Measurements from ENCODE around the gene ZBTB7A.

The ZBTB7A gene

DNA sequence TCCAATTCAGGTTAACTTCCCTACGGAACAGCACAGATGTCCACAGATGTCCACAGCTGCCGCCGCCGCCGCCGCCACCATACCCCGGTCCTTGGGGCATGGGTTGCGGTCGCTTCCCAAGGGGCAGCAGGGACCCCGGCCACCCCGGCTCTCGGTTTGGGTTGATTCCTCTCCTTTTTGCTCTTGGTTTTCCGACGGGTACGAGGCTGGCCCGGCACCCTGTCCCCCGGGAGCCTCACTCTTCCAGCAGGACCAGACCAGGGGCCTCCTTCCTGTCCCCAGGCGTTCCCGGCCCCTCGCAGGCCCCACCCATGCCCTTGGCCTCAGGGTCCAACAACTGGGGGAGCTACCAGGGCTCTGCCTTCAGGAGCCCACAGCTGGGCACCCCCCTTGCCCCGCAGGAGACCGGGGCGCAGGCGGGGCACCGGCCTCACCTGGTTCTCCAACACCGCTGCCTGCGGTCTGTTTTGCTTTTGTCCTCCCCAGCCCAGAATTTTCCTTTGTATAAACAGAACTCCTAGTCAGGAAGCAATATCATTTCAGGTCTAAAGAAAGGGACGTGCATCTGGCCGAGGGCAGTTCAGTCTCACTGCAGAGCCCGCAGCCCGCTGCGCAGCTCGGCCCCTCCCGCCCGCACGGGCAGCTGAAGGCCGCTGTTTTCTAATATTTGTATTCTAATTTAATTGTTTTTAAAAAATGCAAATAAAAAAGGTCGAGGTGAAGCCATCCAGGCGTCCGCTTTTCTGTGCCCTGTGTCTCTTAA is 27.9 kb downstream of the ZBTB7A start:
- H3K27me3 ChIP-seq (replicated peaks in 2 of 5; ENCODE audit: control insufficient read depth in 4 of 5, insufficient read depth in 5 of 5, low read length in 4 of 5): no peaks in the 10 kb centered on the region
- no peak overlapping the region for H3K27ac ChIP-seq (ENCODE audit: insufficient read depth in 1 of 2, low read depth in 1 of 2, low read length in 2 of 2, poor library complexity in 1 of 2, severe bottlenecking in 2 of 2)
- CTCF ChIA-PET: no interaction called here
- POLR2A ChIA-PET: interaction anchor here (0.6 kb wide), 1 partner anchor 102 kb away, joined by 3 read pairs; no protein-coding TSS in a partner anchor
- DNase-seq: no peak
- no peak overlapping the region for H3K4me3 ChIP-seq (ENCODE audit: control insufficient read depth in 1 of 7, extremely low read depth in 1 of 7, insufficient read depth in 4 of 7, low read depth in 2 of 7, low read length in 6 of 7)
- H3K4me1 ChIP-seq (ENCODE audit: control extremely low read depth in 1 of 4, control insufficient read depth in 4 of 4, insufficient read depth in 4 of 4, low read length in 3 of 4): no peaks in the 10 kb centered on the region
- H3K9me3 ChIP-seq (ENCODE audit: control extremely low read depth in 1 of 5, control insufficient read depth in 4 of 5, insufficient read depth in 2 of 5, low read depth in 1 of 5, low read length in 4 of 5): no peaks in the 10 kb centered on the region
- H3K36me3 ChIP-seq (ENCODE audit: control insufficient read depth in 4 of 4, insufficient read depth in 4 of 4, low read length in 3 of 4): peaks cover 4 to 61% (median 37%) of the 10 kb centered on the region in 4 experiments
- 93% methylated on average over 30 of the region's 40 CpGs for WGBS (ENCODE audit: insufficient coverage)

DNA sequence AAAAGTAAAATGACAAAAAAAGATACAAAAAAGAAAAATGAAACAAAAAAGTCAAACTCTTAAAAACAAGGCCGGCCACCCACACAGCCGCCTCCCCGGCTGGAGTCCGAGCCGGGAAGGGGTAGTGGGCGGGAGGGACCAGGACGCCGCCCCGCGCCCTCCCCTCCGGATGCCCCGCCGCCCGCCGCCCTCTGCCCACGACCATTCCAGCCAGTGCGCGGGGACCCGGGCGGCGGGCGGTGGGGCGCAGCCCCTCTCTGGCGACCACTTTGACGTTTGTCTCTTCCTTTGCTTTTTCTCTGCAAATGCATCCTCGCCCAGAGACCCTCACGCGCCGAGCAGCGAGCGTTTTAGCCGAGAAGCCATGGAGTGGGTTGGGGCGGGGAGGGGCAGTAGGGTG is 28.6 kb downstream of the ZBTB7A start:
- WGBS (ENCODE audit: insufficient coverage): 96% methylated on average over 18 of the region's 33 CpGs
- Histone ChIP-seq H3K36me3 (ENCODE audit: control insufficient read depth in 4 of 4, insufficient read depth in 4 of 4, low read length in 3 of 4) (peaks cover 8 to 68% (median 41%) of the 10 kb centered on the region in 4 experiments), H3K9me3 (ENCODE audit: control extremely low read depth in 1 of 5, control insufficient read depth in 4 of 5, insufficient read depth in 2 of 5, low read depth in 1 of 5, low read length in 4 of 5) (no peaks in the 10 kb centered on the region), H3K4me1 (ENCODE audit: control extremely low read depth in 1 of 4, control insufficient read depth in 4 of 4, insufficient read depth in 4 of 4, low read length in 3 of 4) (no peaks in the 10 kb centered on the region), H3K27me3 (replicated peaks in 2 of 5; ENCODE audit: control insufficient read depth in 4 of 5, insufficient read depth in 5 of 5, low read length in 4 of 5) (no peaks in the 10 kb centered on the region), H3K27ac (ENCODE audit: insufficient read depth in 1 of 2, low read depth in 1 of 2, low read length in 2 of 2, poor library complexity in 1 of 2, severe bottlenecking in 2 of 2) (no peak overlapping the region), H3K4me3 (ENCODE audit: control insufficient read depth in 1 of 7, extremely low read depth in 1 of 7, insufficient read depth in 4 of 7, low read depth in 2 of 7, low read length in 6 of 7) (no peak overlapping the region)
- CTCF ChIA-PET: no interaction called here
- DNase-seq: no peak
- POLR2A ChIA-PET: no interaction called here

DNA sequence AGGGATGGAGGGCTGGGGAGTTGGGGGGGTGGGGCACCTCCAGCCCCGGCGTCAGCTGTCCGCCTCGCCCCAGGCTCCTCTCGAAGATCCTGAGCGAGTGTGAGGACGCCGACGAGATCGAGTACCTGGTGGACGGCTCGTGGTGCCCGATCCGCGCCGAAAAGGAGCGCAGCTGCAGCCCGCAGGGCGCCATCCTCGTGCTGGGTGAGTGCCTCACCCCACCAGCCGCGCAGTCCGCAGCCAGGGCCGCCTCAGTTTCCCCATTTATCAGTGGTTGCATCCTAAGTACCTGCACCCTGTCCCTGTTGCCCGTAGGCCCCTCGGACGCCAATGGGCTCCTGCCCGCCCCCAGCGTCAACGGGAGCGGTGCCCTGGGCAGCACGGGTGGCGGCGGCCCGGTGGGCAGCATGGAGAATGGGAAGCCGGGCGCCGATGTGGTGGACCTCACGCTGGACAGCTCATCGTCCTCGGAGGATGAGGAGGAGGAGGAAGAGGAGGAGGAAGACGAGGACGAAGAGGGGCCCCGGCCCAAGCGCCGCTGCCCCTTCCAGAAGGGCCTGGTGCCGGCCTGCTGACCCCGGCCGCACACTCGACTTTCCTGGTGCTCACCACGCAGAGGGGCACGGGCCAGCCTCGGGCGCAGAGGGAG is 29.3 kb downstream of the ZBTB7A start:
- POLR2A ChIA-PET: no interaction called here
- no peak overlapping the region for H3K27ac ChIP-seq (ENCODE audit: insufficient read depth in 1 of 2, low read depth in 1 of 2, low read length in 2 of 2, poor library complexity in 1 of 2, severe bottlenecking in 2 of 2)
- WGBS (ENCODE audit: insufficient coverage): 96% methylated on average over 47 of the region's 54 CpGs

GRCh38 chr19:4036576-4037300 is 30.0 kb downstream of the ZBTB7A start:
- no peak for DNase-seq

More for the DNA sequence above, 29.3 kb downstream of the ZBTB7A start:
- Histone ChIP-seq H3K9me3 (ENCODE audit: control extremely low read depth in 1 of 5, control insufficient read depth in 4 of 5, insufficient read depth in 2 of 5, low read depth in 1 of 5, low read length in 4 of 5) (no peaks in the 10 kb centered on the region), H3K27me3 (replicated peaks in 2 of 5; ENCODE audit: control insufficient read depth in 4 of 5, insufficient read depth in 5 of 5, low read length in 4 of 5) (no peaks in the 10 kb centered on the region), H3K4me3 (ENCODE audit: control insufficient read depth in 1 of 7, extremely low read depth in 1 of 7, insufficient read depth in 4 of 7, low read depth in 2 of 7, low read length in 6 of 7) (no peak overlapping the region), H3K36me3 (ENCODE audit: control insufficient read depth in 4 of 4, insufficient read depth in 4 of 4, low read length in 3 of 4) (peaks cover 9 to 71% (median 42%) of the 10 kb centered on the region in 4 experiments), H3K4me1 (ENCODE audit: control extremely low read depth in 1 of 4, control insufficient read depth in 4 of 4, insufficient read depth in 4 of 4, low read length in 3 of 4) (no peaks in the 10 kb centered on the region)
- CTCF ChIA-PET: interaction anchor here (0.6 kb wide), 1 partner anchor 12 kb away, joined by 3 read pairs; no protein-coding TSS in a partner anchor
- no peak for DNase-seq

GRCh38 chr19:4035582-4035981 is 31.1 kb downstream of the ZBTB7A start:
- ChIA-PET POLR2A (no interaction called here), CTCF (no interaction called here)
- no peaks in the 10 kb centered on the region for H3K27me3 ChIP-seq (replicated peaks in 2 of 5; ENCODE audit: control insufficient read depth in 4 of 5, insufficient read depth in 5 of 5, low read length in 4 of 5)
- no peaks in the 10 kb centered on the region for H3K4me1 ChIP-seq (ENCODE audit: control extremely low read depth in 1 of 4, control insufficient read depth in 4 of 4, insufficient read depth in 4 of 4, low read length in 3 of 4)
- no peak overlapping the region for H3K4me3 ChIP-seq (ENCODE audit: control insufficient read depth in 1 of 7, extremely low read depth in 1 of 7, insufficient read depth in 4 of 7, low read depth in 2 of 7, low read length in 6 of 7)
- H3K27ac ChIP-seq (ENCODE audit: insufficient read depth in 1 of 2, low read depth in 1 of 2, low read length in 2 of 2, poor library complexity in 1 of 2, severe bottlenecking in 2 of 2): no peak overlapping the region
- H3K9me3 ChIP-seq (ENCODE audit: control extremely low read depth in 1 of 5, control insufficient read depth in 4 of 5, insufficient read depth in 2 of 5, low read depth in 1 of 5, low read length in 4 of 5): no peaks in the 10 kb centered on the region
- 78% methylated on average over 4 of the region's 10 CpGs for WGBS (ENCODE audit: insufficient coverage)
- no peak for DNase-seq
- H3K36me3 ChIP-seq (ENCODE audit: control insufficient read depth in 4 of 4, insufficient read depth in 4 of 4, low read length in 3 of 4): peaks cover 9 to 73% (median 47%) of the 10 kb centered on the region in 4 experiments

More at GRCh38 chr19:4036576-4037300, 30.0 kb downstream of the ZBTB7A start:
- no peaks in the 10 kb centered on the region for H3K9me3 ChIP-seq (ENCODE audit: control extremely low read depth in 1 of 5, control insufficient read depth in 4 of 5, insufficient read depth in 2 of 5, low read depth in 1 of 5, low read length in 4 of 5)
- H3K36me3 ChIP-seq (ENCODE audit: control insufficient read depth in 4 of 4, insufficient read depth in 4 of 4, low read length in 3 of 4): peaks cover 9 to 71% (median 42%) of the 10 kb centered on the region in 4 experiments
- POLR2A ChIA-PET: no interaction called here
- WGBS (ENCODE audit: insufficient coverage): 97% methylated on average over 21 of the region's 25 CpGs
- no peaks in the 10 kb centered on the region for H3K27me3 ChIP-seq (replicated peaks in 2 of 5; ENCODE audit: control insufficient read depth in 4 of 5, insufficient read depth in 5 of 5, low read length in 4 of 5)
- H3K4me3 ChIP-seq (ENCODE audit: control insufficient read depth in 1 of 7, extremely low read depth in 1 of 7, insufficient read depth in 4 of 7, low read depth in 2 of 7, low read length in 6 of 7): no peak overlapping the region
- H3K27ac ChIP-seq (ENCODE audit: insufficient read depth in 1 of 2, low read depth in 1 of 2, low read length in 2 of 2, poor library complexity in 1 of 2, severe bottlenecking in 2 of 2): no peak overlapping the region
- H3K4me1 ChIP-seq (ENCODE audit: control extremely low read depth in 1 of 4, control insufficient read depth in 4 of 4, insufficient read depth in 4 of 4, low read length in 3 of 4): no peaks in the 10 kb centered on the region
- CTCF ChIA-PET: interaction anchor here (0.6 kb wide), 1 partner anchor 11 kb away, joined by 3 read pairs; no protein-coding TSS in a partner anchor

- 98% methylated on average over 18 of the region's 19 CpGs for WGBS (ENCODE audit: insufficient coverage)
- ChIA-PET CTCF (no interaction called here), POLR2A (interaction anchor here (0.7 kb wide), 1 partner anchor 16 kb away, joined by 3 read pairs; no protein-coding TSS in a partner anchor)
- Histone ChIP-seq H3K4me3 (ENCODE audit: control insufficient read depth in 1 of 7, extremely low read depth in 1 of 7, insufficient read depth in 4 of 7, low read depth in 2 of 7, low read length in 6 of 7) (no peak overlapping the region), H3K36me3 (ENCODE audit: control insufficient read depth in 4 of 4, insufficient read depth in 4 of 4, low read length in 3 of 4) (peaks cover 9 to 71% (median 47%) of the 10 kb centered on the region in 4 experiments), H3K27ac (ENCODE audit: insufficient read depth in 1 of 2, low read depth in 1 of 2, low read length in 2 of 2, poor library complexity in 1 of 2, severe bottlenecking in 2 of 2) (no peak overlapping the region), H3K9me3 (ENCODE audit: control extremely low read depth in 1 of 5, control insufficient read depth in 4 of 5, insufficient read depth in 2 of 5, low read depth in 1 of 5, low read length in 4 of 5) (no peaks in the 10 kb centered on the region), H3K27me3 (replicated peaks in 2 of 5; ENCODE audit: control insufficient read depth in 4 of 5, insufficient read depth in 5 of 5, low read length in 4 of 5) (no peaks in the 10 kb centered on the region), H3K4me1 (ENCODE audit: control extremely low read depth in 1 of 4, control insufficient read depth in 4 of 4, insufficient read depth in 4 of 4, low read length in 3 of 4) (no peaks in the 10 kb centered on the region)
- DNase-seq: no peak
Observed at GRCh38 chr19:4035018-4035566, 31.6 kb downstream of the ZBTB7A start.

Measured in common myeloid progenitor, CD34-positive (primary cell).